ENCODE data around the gene BABAM2. TPM values are rescaled to one million over a fixed set of nuclear protein-coding genes. Genes with fewer than 3 reads are reported as not detected.

The BABAM2 gene
- total RNA-seq, 1 experiment from 2014 or later: 33.1 TPM

DNA sequence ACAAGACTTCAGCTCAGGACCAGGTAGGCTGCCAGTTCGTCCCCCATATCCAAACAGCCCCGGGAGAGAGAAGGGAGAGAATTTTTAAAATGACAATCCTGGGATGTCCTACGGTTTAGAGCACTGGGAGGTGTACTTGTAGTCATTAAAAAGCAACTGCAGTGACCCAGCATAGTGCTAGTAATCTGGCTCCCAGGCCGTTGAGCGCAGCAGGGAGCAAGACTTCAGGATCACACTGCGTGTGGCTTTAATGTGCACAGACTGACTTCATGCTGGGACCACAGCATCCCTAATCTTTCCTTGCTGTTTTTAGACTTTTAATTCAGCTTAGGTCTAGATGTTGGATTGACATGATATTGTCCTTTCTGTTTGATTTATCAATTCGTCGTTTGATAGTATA, 282.8 kb downstream of the BABAM2 start:
- no peak for DNase-seq
- no peaks in the 10 kb centered on the region for H3K27me3 ChIP-seq
- peaks cover 3% of the 10 kb centered on the region; the same call in 1 of the 2 replicates for H3K36me3 ChIP-seq
- no peak overlapping the region for H3K4me3 ChIP-seq
- H3K9me3 ChIP-seq: peaks cover 13% of the 10 kb centered on the region

DNA sequence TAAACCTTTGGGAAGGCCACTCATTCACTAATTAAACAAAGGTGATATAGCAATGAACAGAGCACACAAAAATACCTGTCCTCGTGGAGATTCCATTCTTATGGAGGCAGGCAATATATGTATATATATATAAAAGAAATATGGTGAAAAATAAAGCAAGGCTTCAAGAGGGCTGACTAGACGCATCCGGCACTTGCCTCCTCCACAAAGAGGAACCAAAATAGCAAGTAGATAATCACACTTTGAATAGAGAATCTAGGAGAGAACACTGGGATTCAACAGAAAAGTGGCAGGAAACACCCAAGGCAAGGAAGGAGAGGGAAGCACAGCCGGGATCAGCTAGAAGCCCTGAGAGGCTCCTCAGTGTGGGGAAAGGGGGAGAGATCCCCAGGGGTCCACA, 283.7 kb downstream of the BABAM2 start:
- Histone ChIP-seq H3K4me3 (no peak overlapping the region), H3K36me3 (peaks cover 3% of the 10 kb centered on the region; the same call in 1 of the 2 replicates), H3K9me3 (peaks cover 18% of the 10 kb centered on the region), H3K27me3 (no peaks in the 10 kb centered on the region)
- DNase-seq: no peak

- Histone ChIP-seq H3K4me3 (no peak overlapping the region), H3K9me3 (peaks cover 22% of the 10 kb centered on the region), H3K36me3 (peaks cover 3% of the 10 kb centered on the region; the same call in 1 of the 2 replicates), H3K27me3 (no peaks in the 10 kb centered on the region)
- no peak for DNase-seq
These were observed 284.5 kb downstream of the BABAM2 start for GRCh38 chr2:28175028-28175427.

GRCh38 chr2:28178946-28179345, 288.4 kb downstream of the BABAM2 start:
- H3K9me3 ChIP-seq: peaks cover 22% of the 10 kb centered on the region
- no peak for DNase-seq
- no peak overlapping the region for H3K4me3 ChIP-seq
- peaks cover 3% of the 10 kb centered on the region; the same call in 1 of the 2 replicates for H3K36me3 ChIP-seq
- H3K27me3 ChIP-seq: no peaks in the 10 kb centered on the region

DNA sequence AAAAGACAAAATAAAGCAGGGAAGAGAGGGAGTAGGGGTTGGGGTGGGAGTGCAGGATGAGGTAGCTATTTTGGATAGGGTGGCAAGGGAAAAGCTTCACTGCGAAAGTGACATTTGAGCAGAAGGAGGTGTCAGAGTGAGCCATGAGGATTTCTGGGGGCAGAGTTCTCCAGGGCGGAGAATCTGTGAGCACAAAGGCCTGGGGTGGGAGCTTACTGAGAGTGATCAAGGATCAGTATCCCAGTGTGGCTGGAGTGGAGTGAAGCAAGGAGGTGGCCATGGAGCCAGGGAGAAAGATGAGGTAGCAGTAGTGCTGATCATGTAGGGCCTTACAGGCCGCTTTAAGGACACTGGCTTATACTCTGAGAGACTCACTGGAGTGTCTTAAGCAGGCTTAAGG, 291.3 kb downstream of the BABAM2 start:
- peaks cover 20% of the 10 kb centered on the region for H3K9me3 ChIP-seq
- no peaks in the 10 kb centered on the region for H3K36me3 ChIP-seq
- H3K4me3 ChIP-seq: no peak overlapping the region
- no peaks in the 10 kb centered on the region for H3K27me3 ChIP-seq
- DNase-seq: no peak

- Histone ChIP-seq H3K27me3 (no peaks in the 10 kb centered on the region), H3K4me3 (no peak overlapping the region), H3K36me3 (no peaks in the 10 kb centered on the region), H3K9me3 (peaks cover 15% of the 10 kb centered on the region)
- no peak for DNase-seq
These were observed 291.8 kb downstream of the BABAM2 start for GRCh38 chr2:28182348-28182747.

GRCh38 chr2:28185153-28185552, 294.6 kb downstream of the BABAM2 start:
- no peak for DNase-seq

DNA sequence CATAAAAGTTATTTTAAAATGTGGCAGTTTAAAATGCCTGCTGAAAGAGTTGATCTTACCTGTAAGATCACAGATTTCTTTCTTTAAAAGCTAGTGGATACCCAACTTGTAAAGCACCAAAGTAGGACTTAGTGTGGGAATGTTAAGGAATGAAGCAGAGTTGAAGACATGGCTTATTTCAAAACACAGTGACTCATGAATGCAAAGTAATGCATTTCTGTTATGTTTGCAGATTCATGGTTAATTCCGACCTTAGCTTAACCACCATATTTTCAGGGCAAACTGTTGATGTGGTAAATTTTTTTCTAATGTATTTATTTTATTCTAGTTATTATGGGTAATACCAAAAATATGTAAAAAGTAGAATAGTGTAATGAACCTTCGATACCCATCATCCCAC, 295.4 kb downstream of the BABAM2 start:
- no peaks in the 10 kb centered on the region for H3K36me3 ChIP-seq
- no peak for DNase-seq
- peaks cover 3% of the 10 kb centered on the region; the same call in 1 of the 2 replicates for H3K9me3 ChIP-seq
- no peak overlapping the region for H3K4me3 ChIP-seq
- H3K27me3 ChIP-seq: no peaks in the 10 kb centered on the region

More at GRCh38 chr2:28185153-28185552, 294.6 kb downstream of the BABAM2 start:
- Histone ChIP-seq H3K36me3 (no peaks in the 10 kb centered on the region), H3K9me3 (peaks cover 3% of the 10 kb centered on the region; the same call in 1 of the 2 replicates), H3K27me3 (no peaks in the 10 kb centered on the region), H3K4me3 (no peak overlapping the region)

GRCh38 chr2:28187186-28187585, 296.7 kb downstream of the BABAM2 start:
- no peak for DNase-seq
- Histone ChIP-seq H3K4me3 (no peak overlapping the region), H3K27me3 (no peaks in the 10 kb centered on the region), H3K36me3 (no peaks in the 10 kb centered on the region), H3K9me3 (peaks cover 3% of the 10 kb centered on the region; the same call in 1 of the 2 replicates)

DNA sequence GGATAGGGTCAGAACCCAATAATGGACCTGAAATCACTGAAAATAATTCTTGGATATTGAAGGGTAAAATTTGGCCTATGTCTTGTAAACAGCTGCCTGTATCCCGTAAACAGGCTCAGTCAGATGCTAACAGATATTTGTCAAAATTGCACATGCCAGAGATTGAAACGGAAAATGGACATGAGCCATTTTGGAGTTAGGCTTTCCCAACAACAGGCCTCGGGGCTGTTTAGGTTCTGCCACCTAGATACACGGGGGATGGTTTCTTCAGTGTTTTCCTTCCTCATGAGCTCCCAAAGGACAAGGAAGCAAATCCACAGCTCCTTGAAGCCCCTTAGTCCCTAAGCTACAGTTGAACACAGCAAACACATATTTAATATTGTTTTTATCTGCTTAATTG, 297.9 kb downstream of the BABAM2 start:
- H3K36me3 ChIP-seq: no peaks in the 10 kb centered on the region
- no peak overlapping the region for H3K4me3 ChIP-seq
- no peak for DNase-seq
- no peaks in the 10 kb centered on the region for H3K27me3 ChIP-seq
- peaks cover 3% of the 10 kb centered on the region; the same call in 1 of the 2 replicates for H3K9me3 ChIP-seq

- Histone ChIP-seq H3K4me3 (no peak overlapping the region), H3K27me3 (no peaks in the 10 kb centered on the region), H3K36me3 (no peaks in the 10 kb centered on the region), H3K9me3 (peaks cover 3% of the 10 kb centered on the region; the same call in 1 of the 2 replicates)
- DNase-seq: no peak
These were observed 303.3 kb downstream of the BABAM2 start for GRCh38 chr2:28193630-28194403.

- DNase-seq: no peak
- H3K4me3 ChIP-seq: no peak overlapping the region
These were observed 309.6 kb downstream of the BABAM2 start for GRCh38 chr2:28199995-28200679.

GRCh38 chr2:28201671-28202180, 311.2 kb downstream of the BABAM2 start:
- H3K9me3 ChIP-seq: no peaks in the 10 kb centered on the region
- no peaks in the 10 kb centered on the region for H3K36me3 ChIP-seq
- no peak overlapping the region for H3K4me3 ChIP-seq
- no peaks in the 10 kb centered on the region for H3K27me3 ChIP-seq
- no peak for DNase-seq

More at GRCh38 chr2:28199995-28200679, 309.6 kb downstream of the BABAM2 start:
- no peaks in the 10 kb centered on the region for H3K9me3 ChIP-seq
- H3K36me3 ChIP-seq: no peaks in the 10 kb centered on the region
- no peaks in the 10 kb centered on the region for H3K27me3 ChIP-seq

DNA sequence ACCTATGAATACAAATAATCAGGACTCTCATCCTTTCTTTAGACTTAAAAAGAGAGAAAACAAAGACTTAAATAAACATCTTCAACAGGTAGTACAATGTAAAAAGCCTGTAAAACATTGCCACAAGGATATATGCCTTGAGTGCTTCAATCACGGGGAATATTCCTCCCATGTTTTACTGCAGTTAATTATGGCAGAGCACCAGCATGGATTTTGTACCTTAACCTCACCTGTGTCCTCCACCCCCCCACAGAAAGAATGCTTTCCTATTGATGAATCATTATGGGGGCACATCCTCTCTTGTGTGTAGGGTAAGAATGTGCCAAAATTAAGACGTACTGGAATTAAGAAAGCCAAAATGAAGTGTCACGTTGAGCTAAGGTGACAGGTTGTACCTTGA, 312.2 kb downstream of the BABAM2 start:
- Histone ChIP-seq H3K36me3 (no peaks in the 10 kb centered on the region), H3K4me3 (no peak overlapping the region), H3K27me3 (no peaks in the 10 kb centered on the region), H3K9me3 (no peaks in the 10 kb centered on the region)
- no peak for DNase-seq

DNA sequence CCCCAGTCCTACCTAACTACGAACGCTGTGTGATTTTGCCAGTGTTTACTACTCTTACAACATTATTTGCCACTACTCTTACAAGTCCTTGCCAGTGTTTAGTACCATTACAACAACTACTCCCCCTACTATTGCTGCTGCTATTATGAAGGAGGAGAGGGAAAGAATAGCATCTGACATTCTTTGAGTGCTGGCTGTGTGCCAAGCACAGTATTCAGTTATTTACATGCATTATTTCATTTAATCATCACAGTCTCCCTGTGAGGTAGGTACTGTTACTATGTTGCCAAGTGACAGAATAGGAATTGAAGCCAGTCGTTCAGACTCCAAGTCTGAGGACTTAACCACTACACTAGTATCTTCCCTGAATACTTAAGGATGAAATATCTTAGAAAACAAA, 316.2 kb downstream of the BABAM2 start:
- H3K27me3 ChIP-seq: no peaks in the 10 kb centered on the region
- H3K4me3 ChIP-seq: no peak overlapping the region
- no peaks in the 10 kb centered on the region; the same call in 1 of the 2 replicates for H3K9me3 ChIP-seq
- DNase-seq: no peak
- no peaks in the 10 kb centered on the region for H3K36me3 ChIP-seq

- Histone ChIP-seq H3K27me3 (no peaks in the 10 kb centered on the region), H3K9me3 (no peaks in the 10 kb centered on the region; the same call in 1 of the 2 replicates), H3K36me3 (no peaks in the 10 kb centered on the region), H3K4me3 (no peak overlapping the region)
- no peak for DNase-seq
These were observed 318.7 kb downstream of the BABAM2 start for GRCh38 chr2:28209261-28209691.

GRCh38 chr2:28209864-28210263, 319.3 kb downstream of the BABAM2 start:
- no peak overlapping the region for H3K4me3 ChIP-seq
- no peaks in the 10 kb centered on the region; the same call in 1 of the 2 replicates for H3K9me3 ChIP-seq
- no peaks in the 10 kb centered on the region for H3K27me3 ChIP-seq

More at GRCh38 chr2:28209864-28210263, 319.3 kb downstream of the BABAM2 start:
- no peak for DNase-seq
- no peaks in the 10 kb centered on the region for H3K36me3 ChIP-seq
